ENCODE results near the gene BCAS3. TPM values are rescaled to one million over a fixed set of nuclear protein-coding genes. Genes with fewer than 3 reads are reported as not detected.

BCAS3 gene
- total RNA-seq, 4 donors from 2014 or later: 20.7 to 76.3 (median 39.8) TPM

DNA sequence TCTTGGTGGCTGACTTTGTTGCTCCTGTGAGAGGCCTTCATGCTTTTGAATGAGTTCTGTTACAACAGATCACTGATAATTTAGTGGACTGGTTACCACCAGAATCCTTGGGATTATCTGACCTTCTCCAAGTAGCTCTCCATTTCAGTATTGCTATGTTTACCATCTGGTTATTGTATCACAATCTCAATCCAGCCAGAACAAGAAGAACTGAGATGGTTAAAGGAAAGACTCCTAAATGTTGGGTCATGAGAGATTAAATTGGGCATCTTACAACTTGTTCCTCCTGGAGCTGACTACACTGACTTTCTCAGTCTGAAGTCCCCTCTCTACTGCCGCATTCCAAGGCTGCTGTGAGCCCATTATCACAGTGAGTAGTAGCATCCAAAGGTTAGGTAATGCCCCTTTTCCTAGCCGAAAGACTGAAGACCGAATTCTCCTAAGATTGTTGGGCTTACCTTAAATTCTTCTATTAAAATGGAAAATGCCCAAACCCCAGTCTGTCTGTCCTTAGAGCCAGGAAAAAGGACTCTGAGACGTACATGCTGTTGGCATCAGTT lies 540.3 kb downstream of the BCAS3 start:
- no peaks in the 10 kb centered on the region for H3K36me3 ChIP-seq
- in situ Hi-C loops (cut with MboI; ENCODE audit: low pct_ligation_motif_present in 1 of 4, low pct_unique_long_range_greater_than_20kb in 1 of 4, low sequenced_read_pairs in 3 of 4): no loop called here
- WGBS, 2 donors (ENCODE audit: low coverage in 1 of 2): 57 to 86% methylated on average over 1 to 4 of the region's 4 CpGs

GRCh38 chr17:61218438-61218837 lies 540.8 kb downstream of the BCAS3 start:
- 88 to 89% methylated on average over 1 of the region's 1 CpG for WGBS, 2 donors (ENCODE audit: low coverage in 1 of 2)
- intact Hi-C loops (cut with DNase I; ENCODE audit: low total_unique reads) (no loop called here), in situ Hi-C loops (cut with MboI; ENCODE audit: low pct_ligation_motif_present in 1 of 4, low pct_unique_long_range_greater_than_20kb in 1 of 4, low sequenced_read_pairs in 3 of 4) (no loop called here)
- DNase-seq: no peak
- no peak for TF ChIP-seq POLR2A (IDR thresholded peaks at IDR 0.05)
- peak in 2 of 3 donors; percentile 14 to 44 for TF ChIP-seq POLR2AphosphoS5 (IDR thresholded peaks at IDR 0.05)
- TF ChIP-seq, protein P1, sequence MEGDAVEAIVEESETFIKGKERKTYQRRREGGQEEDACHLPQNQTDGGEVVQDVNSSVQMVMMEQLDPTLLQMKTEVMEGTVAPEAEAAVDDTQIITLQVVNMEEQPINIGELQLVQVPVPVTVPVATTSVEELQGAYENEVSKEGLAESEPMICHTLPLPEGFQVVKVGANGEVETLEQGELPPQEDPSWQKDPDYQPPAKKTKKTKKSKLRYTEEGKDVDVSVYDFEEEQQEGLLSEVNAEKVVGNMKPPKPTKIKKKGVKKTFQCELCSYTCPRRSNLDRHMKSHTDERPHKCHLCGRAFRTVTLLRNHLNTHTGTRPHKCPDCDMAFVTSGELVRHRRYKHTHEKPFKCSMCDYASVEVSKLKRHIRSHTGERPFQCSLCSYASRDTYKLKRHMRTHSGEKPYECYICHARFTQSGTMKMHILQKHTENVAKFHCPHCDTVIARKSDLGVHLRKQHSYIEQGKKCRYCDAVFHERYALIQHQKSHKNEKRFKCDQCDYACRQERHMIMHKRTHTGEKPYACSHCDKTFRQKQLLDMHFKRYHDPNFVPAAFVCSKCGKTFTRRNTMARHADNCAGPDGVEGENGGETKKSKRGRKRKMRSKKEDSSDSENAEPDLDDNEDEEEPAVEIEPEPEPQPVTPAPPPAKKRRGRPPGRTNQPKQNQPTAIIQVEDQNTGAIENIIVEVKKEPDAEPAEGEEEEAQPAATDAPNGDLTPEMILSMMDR (IDR thresholded peaks at IDR 0.05): no peak
- no peak for TF ChIP-seq EP300 (IDR thresholded peaks at IDR 0.05; ENCODE audit: low read depth)
- Histone ChIP-seq H3K36me3 (no peaks in the 10 kb centered on the region), H3K4me1 (peaks cover 0 to 4% (median 0%) of the 10 kb centered on the region in 4 donors), H3K27ac (peak overlapping the region; percentile 19 to 53 (median 46)), H3K9me3 (no peaks in the 10 kb centered on the region), H3K4me3 (no peak overlapping the region), H3K27me3 (no peaks in the 10 kb centered on the region)

More for the DNA sequence above, 540.3 kb downstream of the BCAS3 start:
- Histone ChIP-seq H3K9me3 (no peaks in the 10 kb centered on the region), H3K4me3 (no peak overlapping the region), H3K27me3 (no peaks in the 10 kb centered on the region), H3K4me1 (peaks cover 0 to 4% (median 0%) of the 10 kb centered on the region in 4 donors), H3K27ac (peak overlapping the region; percentile 19 to 49 (median 40))
- no peak for DNase-seq
- intact Hi-C loops (cut with DNase I; ENCODE audit: low total_unique reads): no loop called here
- TF ChIP-seq POLR2A (IDR thresholded peaks at IDR 0.05) (no peak), POLR2AphosphoS5 (IDR thresholded peaks at IDR 0.05) (no peak), EP300 (IDR thresholded peaks at IDR 0.05; ENCODE audit: low read depth) (no peak)
- TF ChIP-seq, protein P1 (IDR thresholded peaks at IDR 0.05): no peak

- no peak overlapping the region for H3K4me3 ChIP-seq
- no peaks in the 10 kb centered on the region for H3K36me3 ChIP-seq
- DNase-seq: no peak
- H3K27ac ChIP-seq: peak overlapping the region in 3 of 4 donors; percentile 39 to 53 (median 49)
- intact Hi-C loops (cut with DNase I; ENCODE audit: low total_unique reads) (no loop called here), in situ Hi-C loops (cut with MboI; ENCODE audit: low pct_ligation_motif_present in 1 of 4, low pct_unique_long_range_greater_than_20kb in 1 of 4, low sequenced_read_pairs in 3 of 4) (no loop called here)
- TF ChIP-seq POLR2AphosphoS5 (IDR thresholded peaks at IDR 0.05): peak in 1 of 3 donors; percentile 21
- no peak for TF ChIP-seq POLR2A (IDR thresholded peaks at IDR 0.05)
- 82 to 100% methylated on average over 1 to 3 of the region's 3 CpGs for WGBS, 2 donors (ENCODE audit: low coverage in 1 of 2)
- peaks cover 0 to 4% (median 0%) of the 10 kb centered on the region in 4 donors for H3K4me1 ChIP-seq
- no peaks in the 10 kb centered on the region for H3K9me3 ChIP-seq
- H3K27me3 ChIP-seq: no peaks in the 10 kb centered on the region
Measured at GRCh38 chr17:61219460-61219859, 541.8 kb downstream of the BCAS3 start.

GRCh38 chr17:61221181-61221580 lies 543.5 kb downstream of the BCAS3 start:
- in situ Hi-C loops (cut with MboI; ENCODE audit: low pct_ligation_motif_present in 1 of 4, low pct_unique_long_range_greater_than_20kb in 1 of 4, low sequenced_read_pairs in 3 of 4): no loop called here
- 70 to 100% methylated on average over 1 of the region's 1 CpG for WGBS, 2 donors (ENCODE audit: low coverage in 1 of 2)
- intact Hi-C loops (cut with DNase I; ENCODE audit: low total_unique reads): no loop called here

More at GRCh38 chr17:61221181-61221580, 543.5 kb downstream of the BCAS3 start:
- Histone ChIP-seq H3K27ac (no peak overlapping the region), H3K27me3 (no peaks in the 10 kb centered on the region), H3K4me3 (no peak overlapping the region), H3K4me1 (peaks cover 0 to 4% (median 0%) of the 10 kb centered on the region in 4 donors), H3K36me3 (no peaks in the 10 kb centered on the region), H3K9me3 (no peaks in the 10 kb centered on the region)
- TF ChIP-seq EP300 (IDR thresholded peaks at IDR 0.05; ENCODE audit: low read depth) (no peak), POLR2AphosphoS5 (IDR thresholded peaks at IDR 0.05) (no peak), POLR2A (IDR thresholded peaks at IDR 0.05) (no peak)
- TF ChIP-seq, protein P1 (IDR thresholded peaks at IDR 0.05): no peak
- DNase-seq: no peak

Data from transverse colon (tissue), 4 donors.